GM19324 (cell line): ENCODE results near the gene PPP4R4.
"Not testable (repeated sequence)": the region's sequence is repeated elsewhere in the genome, so short reads cannot be mapped to it uniquely, and the experiment has no call there.

Experiments
- ATAC-seq: cut with Tn5 transposase; IDR thresholded peaks from one replicate; pipeline ENCODE4 v1.9.1; 2021; ENCODE audit warnings: mild to moderate bottlenecking, moderate library complexity; ENCODE audit not compliant: unreplicated experiment, low FRiP score

PPP4R4 gene

DNA sequence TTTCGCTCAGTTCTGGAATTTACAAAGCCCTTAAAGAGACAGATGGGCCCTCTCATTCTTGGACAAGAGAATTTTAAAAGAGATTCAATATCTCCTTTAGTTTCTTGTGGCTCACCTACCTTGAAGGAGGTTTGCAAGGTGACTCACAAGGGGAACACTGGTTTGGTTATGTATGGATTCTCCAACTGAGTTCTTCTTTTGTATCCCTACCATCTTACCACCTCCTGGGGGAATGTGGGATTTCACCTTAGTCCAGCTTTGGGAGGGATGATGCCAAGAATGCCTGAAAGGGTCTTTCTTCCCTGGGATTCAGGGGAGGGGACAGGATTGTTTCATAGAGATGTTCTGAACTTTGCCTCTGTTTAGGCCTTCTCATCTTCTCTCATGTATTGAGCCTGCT, 3.7 kb downstream of the PPP4R4 start:
- no peak for ATAC-seq

DNA sequence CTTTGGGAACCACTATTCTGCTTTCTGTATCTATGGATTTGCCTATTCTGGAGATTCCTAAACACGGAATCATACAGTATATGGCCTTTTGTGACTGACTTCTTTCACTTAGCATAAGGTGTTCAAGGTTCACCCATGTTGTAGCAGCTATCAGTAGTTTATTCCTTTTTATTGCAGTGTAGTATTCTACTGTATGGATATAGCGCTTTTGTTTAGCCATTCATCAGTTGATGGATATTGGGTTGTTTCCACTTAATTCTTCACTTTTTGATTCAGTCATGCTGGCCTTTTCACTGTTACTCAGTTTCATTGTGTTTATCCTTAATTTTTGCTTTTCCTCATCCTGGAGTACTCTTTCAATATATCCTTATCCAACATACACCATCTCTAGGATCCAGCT, 5.1 kb downstream of the PPP4R4 start:
- ATAC-seq: no peak

DNA sequence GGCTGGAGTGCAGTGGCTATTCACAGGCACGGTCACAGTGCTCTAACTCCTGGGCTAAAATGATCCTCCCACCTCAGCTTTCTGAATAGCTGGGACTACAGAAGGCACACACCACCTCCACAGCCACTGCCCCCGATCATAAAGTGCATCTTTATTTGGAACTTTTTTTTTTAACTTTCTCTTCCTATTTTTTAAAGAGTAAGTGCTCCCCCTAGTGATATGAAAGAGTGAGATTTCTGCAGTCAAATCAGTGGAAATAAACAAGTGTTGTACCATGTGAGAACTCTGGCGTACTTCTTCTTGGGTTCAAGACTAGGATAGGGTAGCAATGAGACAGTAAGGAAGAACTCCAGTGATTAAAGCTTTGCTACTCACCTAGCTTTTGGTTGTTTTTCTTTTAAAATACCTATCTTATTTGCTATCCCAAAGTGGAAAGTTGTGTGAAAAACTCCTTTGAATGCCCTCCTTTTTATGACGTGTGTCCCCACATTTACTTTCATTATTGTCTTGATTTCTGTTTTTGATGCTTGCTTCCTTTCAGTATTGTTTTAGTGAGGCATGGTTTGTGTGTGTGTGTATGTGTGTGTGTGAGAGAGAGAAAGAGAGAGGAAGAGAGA, 6.6 kb downstream of the PPP4R4 start:
- peak; percentile 72 for ATAC-seq

DNA sequence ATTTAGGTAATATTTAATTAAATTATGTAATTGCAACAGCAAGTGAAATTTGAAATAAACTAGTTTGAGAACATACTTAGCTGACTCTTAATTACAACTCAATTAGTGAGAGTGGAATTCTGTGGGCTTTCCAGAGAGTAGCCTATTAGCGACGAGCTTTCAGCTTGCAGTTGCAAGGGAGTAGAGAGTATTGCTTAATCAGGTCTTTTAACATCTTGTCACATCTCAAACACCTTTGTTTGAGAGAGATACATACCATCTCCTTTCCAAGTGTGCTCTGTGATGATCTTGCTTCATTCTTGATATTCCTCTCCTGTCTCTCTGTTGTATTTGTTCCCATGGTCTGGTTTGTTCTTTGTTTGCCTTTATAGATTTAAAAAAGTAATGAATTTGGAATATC, 7.7 kb downstream of the PPP4R4 start:
- no peak for ATAC-seq

GRCh38 chr14:94192536-94192935, 18.4 kb downstream of the PPP4R4 start:
- ATAC-seq: no peak

DNA sequence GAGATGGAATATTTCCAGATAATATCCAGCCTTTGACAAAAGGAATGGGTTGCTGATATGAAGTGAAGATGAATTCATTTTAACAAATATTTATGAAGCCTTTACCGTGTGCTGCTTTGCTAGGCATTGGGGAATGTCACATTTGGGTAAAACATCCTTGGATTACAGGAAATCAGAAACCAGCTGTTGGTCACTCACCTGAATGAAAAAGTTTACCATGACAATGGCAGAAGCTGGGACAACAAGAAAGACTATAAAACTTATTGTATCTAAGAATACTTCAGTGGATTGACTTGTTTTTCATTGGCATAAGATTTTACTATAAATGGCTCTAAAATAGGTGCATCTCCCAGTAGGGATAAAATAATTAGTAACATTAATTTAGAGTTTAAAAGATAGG, 19.7 kb downstream of the PPP4R4 start:
- ATAC-seq: no peak

GRCh38 chr14:94196057-94196456, 21.9 kb downstream of the PPP4R4 start:
- ATAC-seq: no peak

GRCh38 chr14:94203473-94204210, 29.5 kb downstream of the PPP4R4 start:
- no peak for ATAC-seq

- ATAC-seq: no peak
Measured at GRCh38 chr14:94213021-94213420, 38.9 kb downstream of the PPP4R4 start.

- no peak for ATAC-seq
Measured at GRCh38 chr14:94213741-94214140, 39.6 kb downstream of the PPP4R4 start.

GRCh38 chr14:94217116-94217515, 43.0 kb downstream of the PPP4R4 start:
- no peak for ATAC-seq

- ATAC-seq: not testable (repeated sequence)
Measured at GRCh38 chr14:94218198-94218886, 44.2 kb downstream of the PPP4R4 start.

GRCh38 chr14:94224040-94224439, 49.9 kb downstream of the PPP4R4 start:
- ATAC-seq: no peak

- no peak for ATAC-seq
Measured at GRCh38 chr14:94225460-94226378, 51.6 kb downstream of the PPP4R4 start.

DNA sequence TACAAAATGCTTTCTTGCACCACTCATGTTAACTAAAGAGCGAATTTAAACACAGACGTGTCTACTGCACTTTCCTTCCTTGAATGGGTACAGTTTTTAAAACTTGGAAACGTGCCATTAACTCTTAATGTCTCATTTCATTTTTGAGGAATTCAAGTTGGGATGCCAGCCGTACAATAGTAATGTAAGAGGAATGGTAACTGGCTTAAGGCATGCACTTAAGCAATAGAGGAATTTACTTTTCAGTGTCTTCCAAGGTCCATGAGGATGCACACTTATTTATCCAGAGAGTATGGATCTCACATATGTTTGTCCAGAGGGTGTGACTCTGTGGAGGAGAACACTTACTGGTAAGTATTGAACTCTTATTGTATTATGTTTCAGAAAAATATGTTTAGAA, 52.9 kb downstream of the PPP4R4 start:
- ATAC-seq: no peak

- no peak for ATAC-seq
Measured at GRCh38 chr14:94237046-94237445, 62.9 kb downstream of the PPP4R4 start.

GRCh38 chr14:94237983-94238382, 63.9 kb downstream of the PPP4R4 start:
- ATAC-seq: no peak

- no peak for ATAC-seq
Measured at GRCh38 chr14:94239406-94239805, 65.3 kb downstream of the PPP4R4 start.

DNA sequence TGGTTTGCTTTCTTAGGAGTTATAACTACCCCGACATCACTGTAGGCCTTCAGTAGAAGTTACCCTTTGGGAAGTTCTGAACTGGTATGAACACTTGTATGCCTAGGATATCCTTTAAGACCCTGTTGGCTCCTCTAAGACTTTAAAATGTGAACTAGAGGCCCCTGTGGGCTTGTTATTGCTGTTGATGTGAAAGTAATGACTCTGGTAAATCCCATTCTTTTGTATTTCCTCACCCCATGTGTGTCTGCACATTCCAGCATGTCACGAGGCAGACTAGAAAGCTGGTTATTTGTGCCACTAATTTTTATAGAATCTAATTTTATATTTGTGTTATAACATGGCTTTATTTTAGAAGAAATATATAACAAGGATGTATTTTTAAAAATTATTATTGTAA, 70.1 kb downstream of the PPP4R4 start:
- ATAC-seq: no peak

GRCh38 chr14:94264195-94264594, 90.1 kb downstream of the PPP4R4 start:
- ATAC-seq: not testable (repeated sequence)

DNA sequence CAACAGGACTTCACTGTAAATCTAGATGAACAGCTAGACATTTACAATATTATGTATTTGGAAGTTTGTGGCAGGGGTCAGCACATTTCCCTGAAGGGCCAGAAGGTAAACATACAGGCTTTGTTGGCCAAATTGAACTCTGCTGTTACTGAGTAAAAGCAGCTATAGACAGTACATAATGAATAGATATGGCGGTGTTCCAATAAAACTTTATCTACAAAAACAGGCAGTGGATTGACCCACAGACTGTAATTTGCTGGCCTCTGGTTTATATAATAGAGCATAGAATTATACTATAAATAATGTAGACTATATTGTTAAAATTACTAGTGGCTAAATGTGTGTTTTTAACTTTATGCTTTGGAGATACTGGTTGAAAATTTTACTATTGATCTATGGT, 93.2 kb downstream of the PPP4R4 start:
- ATAC-seq: no peak
